ENCODE results near the gene SORCS2. TPM values are rescaled to one million over a fixed set of nuclear protein-coding genes. Genes with fewer than 3 reads are reported as not detected.

Gene SORCS2
- total and polyA plus RNA-seq, 2 of the 8 experiments (the other 6 are each of a cell fraction or from before 2014, with no cell fraction given), result 0.36 to 1.8 TPM

GRCh38 chr4:7524843-7525242 lies 332.5 kb downstream of the SORCS2 start:
- H2BK20ac ChIP-seq (ENCODE audit: low read length), result no peak overlapping the region
- H4K91ac ChIP-seq (replicated peaks; ENCODE audit: insufficient read length, low read length), result no peak overlapping the region
- H3K4me2 ChIP-seq (ENCODE audit: insufficient read depth in 1 of 2, low read depth in 2 of 2, low read length in 2 of 2), result no peak overlapping the region
- H3K4me1 ChIP-seq (replicated peaks in 1 of 4; ENCODE audit: control insufficient read depth in 3 of 4, insufficient read depth in 4 of 4, low read length in 3 of 4), result peaks cover 3 to 8% (median 5%) of the 10 kb centered on the region in 4 experiments; a peak in 6 of 7 replicates
- no peak overlapping the region for H4K5ac ChIP-seq (ENCODE audit: insufficient read length, low read depth, low read length)
- no peak overlapping the region for H3K18ac ChIP-seq (ENCODE audit: extremely low read depth, low read length)
- TF ChIP-seq YY1 (IDR thresholded peaks at IDR 0.05; ENCODE audit: low read depth, low read length) (no peak), CBX8 (IDR thresholded peaks at IDR 0.05; ENCODE audit: borderline replicate concordance, low read depth, low read length) (no peak)
- H3K9ac ChIP-seq (replicated peaks in 1 of 4; ENCODE audit: extremely low read depth in 1 of 4, low read depth in 3 of 4, low read length in 3 of 4), result no peak overlapping the region
- no peak overlapping the region for H3K4me3 ChIP-seq (ENCODE audit: extremely low read depth in 1 of 4, insufficient read depth in 2 of 4, low read depth in 3 of 4, low read length in 4 of 4)
- H3K79me2 ChIP-seq (ENCODE audit: control insufficient read depth in 1 of 2, insufficient read depth in 2 of 2, low read length in 2 of 2), result no peaks in the 10 kb centered on the region
- H2BK5ac ChIP-seq (ENCODE audit: low read depth, low read length), result no peak overlapping the region
- no peak overlapping the region for H3K56ac ChIP-seq (replicated peaks; ENCODE audit: insufficient read length, low read depth, low read length)
- H3K36me3 ChIP-seq (ENCODE audit: control insufficient read depth in 2 of 4, insufficient read depth in 4 of 4, low read length in 3 of 4), result no peaks in the 10 kb centered on the region
- H2AK5ac ChIP-seq (ENCODE audit: low read depth, low read length), result no peak overlapping the region
- no peak overlapping the region for H3K27ac ChIP-seq (ENCODE audit: low read depth, low read length)
- no peak overlapping the region for H4K8ac ChIP-seq (ENCODE audit: extremely low read depth, insufficient read depth, low read length)
- H3K23ac ChIP-seq (ENCODE audit: insufficient read length), result no peak overlapping the region
- no peak overlapping the region for H2BK15ac ChIP-seq (ENCODE audit: low read length)
- POLR2A ChIA-PET (ENCODE audit: partially characterized antibody), result interaction anchor here (0.6 kb wide), 1 partner anchor 324 kb away, joined by 3 read pairs; no protein-coding TSS in a partner anchor
- H3K27me3 ChIP-seq (replicated peaks in 1 of 4; ENCODE audit: control insufficient read depth in 3 of 4, extremely low read depth in 1 of 4, insufficient read depth in 3 of 4, low read length in 3 of 4), result no peaks in the 10 kb centered on the region
- no peak overlapping the region for H3K4ac ChIP-seq (replicated peaks; ENCODE audit: insufficient read length, low read depth, low read length)
- H2BK120ac ChIP-seq (replicated peaks; ENCODE audit: low read depth, low read length), result no peak overlapping the region
- DNase-seq (ENCODE audit: low read depth in 1 of 2, low spot score in 2 of 2), result no peak
- no peak overlapping the region for H2BK12ac ChIP-seq (ENCODE audit: low read depth, low read length)
- no peaks in the 10 kb centered on the region for H3K9me3 ChIP-seq (ENCODE audit: insufficient read depth in 2 of 2, low read depth in 1 of 2, low read length in 1 of 2)
- no peak overlapping the region for H2AFZ ChIP-seq (ENCODE audit: low read length)
- H3K23me2 ChIP-seq (ENCODE audit: low read depth, low read length), result no peaks in the 10 kb centered on the region; the same call in 1 of the 2 replicates
- H4K20me1 ChIP-seq (replicated peaks in 1 of 2; ENCODE audit: control insufficient read depth in 1 of 2, insufficient read depth in 2 of 2, low read length in 2 of 2), result no peaks in the 10 kb centered on the region
- H3K14ac ChIP-seq (ENCODE audit: insufficient read length), result no peak overlapping the region
- CTCF ChIA-PET (ENCODE audit: partially characterized antibody), result interaction anchor here (1.3 to 1.9 kb wide), 2 partner anchors 12 to 121 kb away, joined by 4 to 5 read pairs; no protein-coding TSS in a partner anchor
- no peak for FAIRE-seq
- no peaks in the 10 kb centered on the region for H3K79me1 ChIP-seq (ENCODE audit: low read depth, low read length)
- 86% methylated on average over 14 of the region's 14 CpGs; no CpG with 5 or more reads in 1 of the 2 experiments for WGBS, 2 experiments (ENCODE audit: extremely low coverage in 1 of 2, insufficient coverage in 1 of 2, insufficient read length in 1 of 2, insufficient replicate concordance in 2 of 2, low coverage in 1 of 2, low lambda C conversion rate in 2 of 2, missing lambda C conversion rate in 1 of 2)
